Osteoblast (primary cell): ENCODE data around the gene PTPRE. TPM values are rescaled to one million over a fixed set of nuclear protein-coding genes. Genes with fewer than 3 reads are reported as not detected.

Experiments used
- DNase-seq: peaks from one replicate; pipeline ENCODE4 v3.0.0; 2011; ENCODE audit warnings: low spot score, mixed read lengths; ENCODE audit not compliant: insufficient read length; ENCODE audit errors: missing footprints
- H2AFZ ChIP-seq: 2 replicates; pipeline ENCODE4 v1.6.0; 2011; ENCODE audit warnings: mild to moderate bottlenecking, low read length
- H3K27ac ChIP-seq: 2 replicates; pipeline ENCODE4 v1.5.1; 2011; ENCODE audit warnings: mild to moderate bottlenecking, low read depth, low read length, moderate library complexity
- H3K27me3 ChIP-seq: 2 replicates; pipeline ENCODE4 v1.6.0; 2012; ENCODE audit warnings: mild to moderate bottlenecking, control low read depth, inconsistent platforms, low read length, moderate library complexity; ENCODE audit not compliant: insufficient read depth
- H3K36me3 ChIP-seq: 2 replicates; pipeline ENCODE4 v1.5.1; 2011; ENCODE audit warnings: mild to moderate bottlenecking, low read length, control low read depth, moderate library complexity; ENCODE audit not compliant: insufficient read depth
- H3K4me1 ChIP-seq: 2 replicates; pipeline ENCODE4 v1.5.1; 2011; ENCODE audit warnings: mild to moderate bottlenecking, low read length, control low read depth, moderate library complexity; ENCODE audit not compliant: insufficient read depth
- H3K4me2 ChIP-seq: 2 replicates; pipeline ENCODE4 v1.6.0; 2011; ENCODE audit warnings: mild to moderate bottlenecking, low read length; ENCODE audit not compliant: insufficient read depth
- H3K4me3 ChIP-seq: fragments of 200-600 bp; sonication (generic); 3 replicates; pipeline ENCODE4 v1.5.1; 2012; ENCODE audit warnings: mild to moderate bottlenecking, low read length, inconsistent platforms; ENCODE audit not compliant: insufficient read depth
- H3K79me2 ChIP-seq: 2 replicates; pipeline ENCODE4 v1.6.0; 2012; ENCODE audit warnings: mild to moderate bottlenecking, low read length, control low read depth, inconsistent platforms; ENCODE audit not compliant: insufficient read depth
- H3K9me3 ChIP-seq: 2 replicates; pipeline ENCODE4 v1.5.1; 2011; ENCODE audit warnings: low read depth, low read length, control low read depth
- H4K20me1 ChIP-seq: 2 replicates; pipeline ENCODE4 v1.6.0; 2012; ENCODE audit warnings: mild to moderate bottlenecking, low read length, control low read depth; ENCODE audit not compliant: insufficient read depth
- CTCF ChIP-seq: IDR thresholded peaks from 2 replicates; pipeline ENCODE4 v1.5.1; 2011; ENCODE audit warnings: mild to moderate bottlenecking, low read depth, low read length, moderate library complexity; ENCODE audit errors: extremely low read depth
- total RNA-seq: library from RNA; depleted of rRNA; stranded (reverse); fragments of >200 nt; gene quantifications from 2 replicates; pipeline ENCODE4 v1.2.3, GENCODE V29; 2012

Gene PTPRE
- total RNA-seq, 1 donor, result 9.0 TPM

- H3K27me3 ChIP-seq, result no peaks in the 10 kb centered on the region
- H3K4me1 ChIP-seq, result peaks cover 2% of the 10 kb centered on the region
- H2AFZ ChIP-seq, result no peak overlapping the region
- peaks cover 5% of the 10 kb centered on the region for H4K20me1 ChIP-seq
- no peak for TF ChIP-seq CTCF
- no peak overlapping the region for H3K4me3 ChIP-seq
- no peaks in the 10 kb centered on the region for H3K79me2 ChIP-seq
- H3K9me3 ChIP-seq, result no peaks in the 10 kb centered on the region
- no peaks in the 10 kb centered on the region for H3K36me3 ChIP-seq
- no peak for DNase-seq
- no peak overlapping the region for H3K4me2 ChIP-seq
- H3K27ac ChIP-seq, result no peak overlapping the region
These were observed 122.9 kb downstream of the PTPRE start for GRCh38 chr10:128029731-128030369.

GRCh38 chr10:128030498-128031072 is 123.7 kb downstream of the PTPRE start:
- no peaks in the 10 kb centered on the region for H3K36me3 ChIP-seq
- peaks cover 2% of the 10 kb centered on the region for H3K4me1 ChIP-seq
- TF ChIP-seq CTCF, result no peak
- no peak overlapping the region for H3K27ac ChIP-seq
- DNase-seq, result peak; percentile 88
- H3K9me3 ChIP-seq, result no peaks in the 10 kb centered on the region
- no peaks in the 10 kb centered on the region for H3K79me2 ChIP-seq
- no peak overlapping the region for H3K4me3 ChIP-seq
- peaks cover 5% of the 10 kb centered on the region for H4K20me1 ChIP-seq
- H3K4me2 ChIP-seq, result no peak overlapping the region
- H3K27me3 ChIP-seq, result no peaks in the 10 kb centered on the region
- no peak overlapping the region for H2AFZ ChIP-seq

GRCh38 chr10:128031216-128031615 is 124.3 kb downstream of the PTPRE start:
- H3K79me2 ChIP-seq, result no peaks in the 10 kb centered on the region
- H3K4me2 ChIP-seq, result no peak overlapping the region

More at GRCh38 chr10:128031216-128031615, 124.3 kb downstream of the PTPRE start:
- no peak for DNase-seq
- no peak for TF ChIP-seq CTCF
- Histone ChIP-seq H3K9me3 (no peaks in the 10 kb centered on the region), H4K20me1 (peaks cover 5% of the 10 kb centered on the region), H3K4me1 (peaks cover 2% of the 10 kb centered on the region), H3K27ac (no peak overlapping the region), H3K36me3 (no peaks in the 10 kb centered on the region), H3K4me3 (no peak overlapping the region), H3K27me3 (no peaks in the 10 kb centered on the region), H2AFZ (no peak overlapping the region)
